T-helper 2 cell treated with Interferon-gamma antibody and Interleukin-4, amounts not matched to agents 5 μg/mL and 100 μg/mL, for 36 hours (primary cell): ENCODE measurements around the gene DOCK3.

ENCODE experiments used
- DNase-seq: peaks from one replicate; pipeline ENCODE4 v3.0.0; 2021; ENCODE audit warnings: low spot score
- H3K27ac Mint-ChIP-seq: one replicate; pipeline ENCODE4 v1.8.0; 2021; ENCODE audit warnings: mild to moderate bottlenecking, mixed read lengths
- H3K27me3 Mint-ChIP-seq: one replicate; pipeline ENCODE4 v1.8.0; 2021; ENCODE audit warnings: low read depth, mixed read lengths
- H3K36me3 Mint-ChIP-seq: one replicate; pipeline ENCODE4 v1.8.0; 2021; ENCODE audit warnings: low read depth, mixed read lengths
- H3K4me1 Mint-ChIP-seq: one replicate; pipeline ENCODE4 v1.8.0; 2021; ENCODE audit warnings: low read depth, mixed read lengths
- H3K4me3 Mint-ChIP-seq: one replicate; pipeline ENCODE4 v1.8.0; 2022; ENCODE audit warnings: mild to moderate bottlenecking, moderate library complexity, mixed read lengths
- H3K9me3 Mint-ChIP-seq: one replicate; pipeline ENCODE4 v1.8.0; 2021; ENCODE audit warnings: mixed read lengths

The DOCK3 gene

DNA sequence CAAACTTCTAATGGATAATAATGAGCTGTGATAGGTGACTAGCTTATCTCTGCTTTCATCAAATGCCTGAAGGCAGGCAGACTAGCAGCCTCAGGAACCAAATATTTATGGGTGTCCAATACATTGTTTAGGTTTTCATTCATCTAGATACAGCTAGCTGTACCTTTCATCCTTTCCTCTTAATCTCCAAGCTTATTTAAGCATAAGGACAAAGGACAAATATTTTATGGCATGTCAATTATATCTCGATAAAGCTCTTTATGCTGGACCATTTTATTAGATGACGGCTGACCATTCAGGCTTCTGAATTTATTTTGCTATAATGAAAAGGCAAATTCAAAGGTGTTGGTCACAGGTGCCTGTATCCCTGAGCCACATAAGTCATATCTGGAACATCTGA is 733.3 kb downstream of the DOCK3 start:
- Mint-ChIP-seq H3K4me3 (no peak overlapping the region), H3K36me3 (peaks cover 40% of the 10 kb centered on the region), H3K4me1 (peaks cover 14% of the 10 kb centered on the region), H3K27me3 (no peaks in the 10 kb centered on the region), H3K9me3 (no peaks in the 10 kb centered on the region), H3K27ac (no peak overlapping the region)
- DNase-seq, result no peak

DNA sequence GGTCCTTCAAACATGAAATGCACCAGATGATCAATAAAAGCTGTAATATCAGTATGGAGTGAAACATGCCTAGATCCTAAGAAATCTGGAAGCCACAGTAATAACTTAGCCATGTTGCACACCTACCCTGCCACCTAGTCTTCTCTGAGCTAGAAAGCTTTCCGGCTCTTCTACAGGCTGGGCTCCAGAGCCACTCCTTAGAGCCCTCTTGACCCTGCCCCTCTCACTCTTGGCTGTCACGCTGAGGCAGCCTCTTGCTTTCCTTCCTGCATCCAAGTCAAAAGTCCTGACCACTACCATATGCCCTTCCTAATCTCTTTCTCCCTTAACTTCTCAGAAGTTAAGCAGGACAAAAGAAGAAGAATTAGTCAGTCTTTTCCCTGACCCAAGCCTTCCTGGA is 734.1 kb downstream of the DOCK3 start:
- Mint-ChIP-seq H3K36me3 (peaks cover 42% of the 10 kb centered on the region), H3K9me3 (no peaks in the 10 kb centered on the region), H3K27ac (no peak overlapping the region), H3K27me3 (no peaks in the 10 kb centered on the region), H3K4me3 (no peak overlapping the region), H3K4me1 (peaks cover 9% of the 10 kb centered on the region)
- DNase-seq, result no peak

DNA sequence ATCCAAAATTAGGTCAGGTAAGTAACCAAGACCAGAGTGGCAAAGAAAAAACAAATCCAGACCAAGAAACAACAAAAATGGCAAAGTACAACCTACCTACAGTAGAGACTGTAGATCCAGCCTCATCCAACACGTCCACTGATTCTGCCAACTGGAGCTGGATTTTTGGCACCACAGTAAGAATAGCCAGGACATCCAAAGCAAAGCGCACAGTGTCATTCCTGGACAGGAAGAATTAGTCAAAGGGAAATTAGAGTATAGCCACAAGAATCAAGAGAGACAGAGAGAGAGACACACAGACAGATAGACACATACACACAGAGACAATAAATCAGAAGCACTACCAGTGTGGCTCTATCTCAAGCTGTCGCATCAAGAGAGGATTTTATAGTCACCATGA is 747.5 kb downstream of the DOCK3 start:
- peaks cover 38% of the 10 kb centered on the region for H3K36me3 Mint-ChIP-seq
- H3K4me1 Mint-ChIP-seq, result no peaks in the 10 kb centered on the region
- DNase-seq, result no peak
- no peak overlapping the region for H3K27ac Mint-ChIP-seq
- no peaks in the 10 kb centered on the region for H3K27me3 Mint-ChIP-seq
- no peak overlapping the region for H3K4me3 Mint-ChIP-seq
- no peaks in the 10 kb centered on the region for H3K9me3 Mint-ChIP-seq

DNA sequence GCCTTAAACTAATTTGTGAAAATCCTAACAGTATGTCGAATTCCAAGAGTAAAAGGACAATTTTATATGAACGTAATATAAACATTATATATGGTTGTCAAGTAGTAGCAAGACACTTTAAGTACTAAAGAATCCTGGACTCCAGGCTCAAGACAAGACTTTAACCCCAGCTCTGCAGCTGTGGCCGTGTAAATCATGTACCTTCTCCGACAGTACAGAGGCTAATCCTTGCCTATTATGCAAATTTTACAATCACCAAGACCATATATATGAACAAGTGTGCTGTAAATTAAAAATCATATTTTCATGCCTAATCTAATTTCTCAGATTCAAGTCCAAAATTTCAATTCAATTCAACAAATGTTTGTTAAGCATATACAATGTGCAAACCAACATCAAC is 752.2 kb downstream of the DOCK3 start:
- Mint-ChIP-seq H3K27ac (no peak overlapping the region), H3K4me3 (no peak overlapping the region), H3K27me3 (no peaks in the 10 kb centered on the region), H3K9me3 (no peaks in the 10 kb centered on the region), H3K36me3 (peaks cover 27% of the 10 kb centered on the region), H3K4me1 (no peaks in the 10 kb centered on the region)
- DNase-seq, result no peak

- Mint-ChIP-seq H3K4me3 (no peak overlapping the region), H3K27me3 (no peaks in the 10 kb centered on the region), H3K9me3 (no peaks in the 10 kb centered on the region), H3K27ac (no peak overlapping the region), H3K4me1 (no peaks in the 10 kb centered on the region), H3K36me3 (peaks cover 30% of the 10 kb centered on the region)
- DNase-seq, result no peak
Observed at GRCh38 chr3:51429138-51429537, 754.4 kb downstream of the DOCK3 start.
